Natural killer cell treated with Interleukin-12 subunit alpha and Interleukin-12 subunit beta and Interleukin-15 and Interleukin-18, amount 100 ng/mL, for 72 hours (primary cell): ENCODE data around the gene USP3. TPM values are rescaled to one million over a fixed set of nuclear protein-coding genes. Genes with fewer than 3 reads are reported as not detected.

Source experiments
- ATAC-seq, 2 donors: fragments of 150-1000 bp; cut with Tn5 transposase in 1 of 2; sonication (Bioruptor Pico), chemical (Tn5 transposase) in 1 of 2; 2 replicates each; pipeline ENCODE4 v1.10.0; 2021
- DNase-seq: peaks from one replicate; pipeline ENCODE4 v3.0.0; 2022; ENCODE audit warnings: low spot score
- H3K27ac Mint-ChIP-seq, 2 donors: 1 replicate in 1 of 2; 2 replicates in 1 of 2; pipeline ENCODE4 v1.8.0; 2022; ENCODE audit warnings: mixed read lengths in 2 of 2, mild to moderate bottlenecking in 1 of 2, moderate library complexity in 1 of 2
- H3K27me3 Mint-ChIP-seq, 2 donors: 1 replicate in 1 of 2; 2 replicates in 1 of 2; pipeline ENCODE4 v1.8.0; 2022; ENCODE audit warnings: mixed read lengths in 2 of 2
- H3K36me3 Mint-ChIP-seq: one replicate; pipeline ENCODE4 v1.8.0; 2022; ENCODE audit warnings: mixed read lengths
- H3K4me1 Mint-ChIP-seq, 2 donors: 1 replicate in 1 of 2; 2 replicates in 1 of 2; pipeline ENCODE4 v1.8.0; 2022; ENCODE audit warnings: low read depth in 2 of 2, mixed read lengths in 2 of 2, mild to moderate bottlenecking in 1 of 2
- H3K4me3 Mint-ChIP-seq: one replicate; pipeline ENCODE4 v1.8.0; 2022; ENCODE audit warnings: mixed read lengths
- H3K9me3 Mint-ChIP-seq: 2 replicates; pipeline ENCODE4 v1.8.0; 2022; ENCODE audit warnings: mixed read lengths
- total RNA-seq, 2 donors: library from RNA; stranded (reverse); gene quantifications; one replicate each; pipeline ENCODE4 v1.2.3, GENCODE V29; 2022

The USP3 gene
- total RNA-seq, 2 donors from 2014 or later: 70.0 to 75.3 TPM

- Mint-ChIP-seq H3K9me3 (no peaks in the 10 kb centered on the region), H3K27ac (peak overlapping the region in 1 of 2 donors; percentile 6), H3K4me1 (peaks cover 47 to 63% of the 10 kb centered on the region in 2 donors), H3K36me3 (no peaks in the 10 kb centered on the region), H3K27me3 (peaks cover 0 to 2% of the 10 kb centered on the region in 2 donors), H3K4me3 (peak overlapping the region; percentile 26)
- no peak for ATAC-seq
- no peak for DNase-seq
These were observed 8.5 kb upstream of the USP3 start for GRCh38 chr15:63495780-63496488.

GRCh38 chr15:63497642-63498467, 6.5 kb upstream of the USP3 start:
- Mint-ChIP-seq H3K4me3 (no peak overlapping the region), H3K4me1 (peaks cover 57 to 64% of the 10 kb centered on the region in 2 donors), H3K9me3 (no peaks in the 10 kb centered on the region), H3K27me3 (peaks cover 0 to 2% of the 10 kb centered on the region in 2 donors), H3K36me3 (no peaks in the 10 kb centered on the region), H3K27ac (no peak overlapping the region)
- ATAC-seq (peak; percentile 83 to 85), DNase-seq (peak; percentile 90)

GRCh38 chr15:63499175-63499549, 5.2 kb upstream of the USP3 start:
- Mint-ChIP-seq H3K4me3 (peak overlapping the region; percentile 77), H3K9me3 (no peaks in the 10 kb centered on the region), H3K27me3 (no peaks in the 10 kb centered on the region), H3K4me1 (peaks cover 56 to 63% of the 10 kb centered on the region in 2 donors), H3K36me3 (no peaks in the 10 kb centered on the region), H3K27ac (no peak overlapping the region)
- DNase-seq (no peak), ATAC-seq (no peak)

- Mint-ChIP-seq H3K36me3 (no peaks in the 10 kb centered on the region), H3K4me3 (peak overlapping the region; percentile 50), H3K4me1 (peaks cover 51 to 61% of the 10 kb centered on the region in 2 donors), H3K27me3 (no peaks in the 10 kb centered on the region), H3K9me3 (no peaks in the 10 kb centered on the region), H3K27ac (no peak overlapping the region)
- no peak for ATAC-seq
- no peak for DNase-seq
These were observed 4.8 kb upstream of the USP3 start for GRCh38 chr15:63499611-63500010.

GRCh38 chr15:63500265-63501250, 3.8 kb upstream of the USP3 start:
- H3K27ac Mint-ChIP-seq: no peak overlapping the region
- H3K27me3 Mint-ChIP-seq: no peaks in the 10 kb centered on the region
- no peaks in the 10 kb centered on the region for H3K9me3 Mint-ChIP-seq
- H3K36me3 Mint-ChIP-seq: no peaks in the 10 kb centered on the region
- DNase-seq: no peak
- ATAC-seq: no peak
- H3K4me3 Mint-ChIP-seq: peak overlapping the region; percentile 95
- peaks cover 51 to 55% of the 10 kb centered on the region in 2 donors for H3K4me1 Mint-ChIP-seq

GRCh38 chr15:63501256-63502089, 2.9 kb upstream of the USP3 start:
- Mint-ChIP-seq H3K9me3 (no peaks in the 10 kb centered on the region), H3K4me3 (peak overlapping the region; percentile 95), H3K4me1 (peaks cover 55 to 60% of the 10 kb centered on the region in 2 donors), H3K36me3 (no peaks in the 10 kb centered on the region), H3K27me3 (no peaks in the 10 kb centered on the region), H3K27ac (no peak overlapping the region)
- peak; percentile 80 for DNase-seq
- ATAC-seq: no peak

GRCh38 chr15:63502137-63502766, 2.1 kb upstream of the USP3 start:
- peak overlapping the region; percentile 95 for H3K4me3 Mint-ChIP-seq
- H3K27ac Mint-ChIP-seq: no peak overlapping the region
- no peaks in the 10 kb centered on the region for H3K9me3 Mint-ChIP-seq
- no peak for DNase-seq
- H3K4me1 Mint-ChIP-seq: peaks cover 57 to 68% of the 10 kb centered on the region in 2 donors
- no peak for ATAC-seq
- H3K36me3 Mint-ChIP-seq: no peaks in the 10 kb centered on the region
- no peaks in the 10 kb centered on the region for H3K27me3 Mint-ChIP-seq

GRCh38 chr15:63502843-63503738, 1.3 kb upstream of the USP3 start:
- no peaks in the 10 kb centered on the region for H3K9me3 Mint-ChIP-seq
- H3K27ac Mint-ChIP-seq: no peak overlapping the region
- peak overlapping the region; percentile 95 for H3K4me3 Mint-ChIP-seq
- peak; percentile 79 to 83 for ATAC-seq
- H3K4me1 Mint-ChIP-seq: peaks cover 61 to 74% of the 10 kb centered on the region in 2 donors
- peak; percentile 99 for DNase-seq
- H3K36me3 Mint-ChIP-seq: no peaks in the 10 kb centered on the region
- H3K27me3 Mint-ChIP-seq: no peaks in the 10 kb centered on the region

GRCh38 chr15:63503739-63504246, 600 bp upstream of the USP3 start:
- ATAC-seq (peak; percentile 67 to 78), DNase-seq (peak; percentile 93)
- peaks cover 66 to 79% of the 10 kb centered on the region in 2 donors for H3K4me1 Mint-ChIP-seq
- no peaks in the 10 kb centered on the region for H3K36me3 Mint-ChIP-seq
- H3K27me3 Mint-ChIP-seq: no peaks in the 10 kb centered on the region
- H3K27ac Mint-ChIP-seq: no peak overlapping the region
- peak overlapping the region; percentile 95 for H3K4me3 Mint-ChIP-seq
- no peaks in the 10 kb centered on the region for H3K9me3 Mint-ChIP-seq

- DNase-seq: peak; percentile 65
- Mint-ChIP-seq H3K27me3 (no peaks in the 10 kb centered on the region), H3K27ac (peak overlapping the region; percentile 76 to 92), H3K4me3 (peak overlapping the region; percentile 90), H3K9me3 (no peaks in the 10 kb centered on the region), H3K36me3 (no peaks in the 10 kb centered on the region), H3K4me1 (peaks cover 66 to 80% of the 10 kb centered on the region in 2 donors)
- peak; percentile 8 to 17 for ATAC-seq
These were observed 817 bp downstream of the USP3 start for GRCh38 chr15:63504979-63505841.

- Mint-ChIP-seq H3K27ac (peak overlapping the region; percentile 76 to 92), H3K27me3 (no peaks in the 10 kb centered on the region), H3K9me3 (no peaks in the 10 kb centered on the region), H3K4me3 (peak overlapping the region; percentile 90), H3K36me3 (no peaks in the 10 kb centered on the region), H3K4me1 (peaks cover 67 to 80% of the 10 kb centered on the region in 2 donors)
- DNase-seq (no peak), ATAC-seq (no peak)
These were observed 1.4 kb downstream of the USP3 start for GRCh38 chr15:63505842-63506222.
